Activated CD4-positive, alpha-beta T cell treated with anti-CD3 and anti-CD28 coated beads, Interleukin-2, amount 10 ng/mL, durations not matched to agents 7 days and 5 days (primary cell): ENCODE measurements around the gene PITPNB. TPM values are rescaled to one million over a fixed set of nuclear protein-coding genes. Genes with fewer than 3 reads are reported as not detected.

Experiments
- CTCF ChIA-PET: fragments of 350-600 bp; sonication (Branson Sonifier 250); formaldehyde crosslinking; loops from one replicate; lab custom pipeline; 2021; ENCODE audit warnings: antibody characterized with exemption; lab: Charles Lee
- POLR2A ChIA-PET: fragments of 350-600 bp; sonication (Branson Sonifier 250); formaldehyde crosslinking; loops from one replicate; lab custom pipeline; 2021; ENCODE audit warnings: antibody characterized with exemption; lab: Charles Lee
- DNase-seq: peaks from one replicate; pipeline ENCODE4 v3.0.0-alpha.2; 2020
- H3K27ac Mint-ChIP-seq: one replicate; pipeline ENCODE4 v1.8.0; 2021; ENCODE audit warnings: mild to moderate bottlenecking, moderate library complexity, mixed read lengths
- H3K27me3 Mint-ChIP-seq: one replicate; pipeline ENCODE4 v1.8.0; 2021; ENCODE audit warnings: mixed read lengths
- H3K36me3 Mint-ChIP-seq: one replicate; pipeline ENCODE4 v1.8.0; 2021; ENCODE audit warnings: low read depth, mixed read lengths
- H3K4me1 Mint-ChIP-seq: one replicate; pipeline ENCODE4 v1.8.0; 2021; ENCODE audit warnings: mixed read lengths
- H3K4me3 Mint-ChIP-seq: one replicate; pipeline ENCODE4 v1.8.0; 2021; ENCODE audit warnings: mild to moderate bottlenecking, moderate library complexity, mixed read lengths
- H3K9me3 Mint-ChIP-seq: one replicate; pipeline ENCODE4 v1.8.0; 2021; ENCODE audit warnings: mixed read lengths
- total RNA-seq, 2 experiments: library from RNA; stranded (reverse); gene quantifications; one replicate each; pipeline ENCODE4 v1.2.3, GENCODE V29; 2021

PITPNB gene
- 10 to 100 TPM; 83.2 to 93.2 TPM for total RNA-seq

DNA sequence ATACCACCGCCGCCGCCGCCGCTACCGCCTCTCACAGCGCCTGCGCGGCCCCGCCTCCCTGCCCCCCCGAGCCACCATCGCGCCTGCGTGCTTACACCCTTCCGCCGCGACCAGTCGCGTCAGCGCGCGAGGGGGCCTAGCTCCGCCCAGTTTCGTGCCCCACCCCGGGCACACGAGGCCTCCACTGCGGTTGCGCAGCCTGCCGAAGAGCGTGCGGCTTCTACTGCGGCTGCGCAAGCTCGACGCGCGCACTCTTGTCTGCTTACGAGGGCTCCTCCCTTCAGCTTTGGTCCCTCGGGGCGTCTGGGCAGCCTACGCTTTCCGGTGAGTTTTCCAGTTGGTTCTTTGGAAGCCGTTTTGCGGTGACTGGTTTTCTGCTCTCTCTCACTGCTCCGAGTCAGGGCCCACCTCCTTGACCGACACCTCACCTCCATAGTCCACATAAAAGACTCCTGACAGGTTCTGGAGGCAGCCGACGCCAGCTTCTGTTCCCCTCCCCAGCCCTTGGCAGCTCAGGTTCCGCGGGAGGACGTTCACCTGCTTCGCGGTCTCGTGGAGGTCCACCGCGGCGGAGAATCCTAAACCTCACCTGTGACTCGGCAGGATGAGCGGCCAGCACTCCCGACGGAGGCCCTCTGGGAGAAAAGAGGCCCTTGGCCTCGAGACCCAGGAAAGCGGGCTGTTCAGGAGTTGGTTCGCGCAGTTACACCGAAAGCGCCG lies at the start of gene PITPNB:
PITPNB (minus strand) TSS at position 35 of the 720 bp plus-strand sequence. CDS start 65 bp downstream, outside the sequence.
- DNase-seq, result peak; percentile 97
- no peaks in the 10 kb centered on the region for H3K27me3 Mint-ChIP-seq
- peak within 1 kb of the TSS; percentile 98 for H3K27ac Mint-ChIP-seq
- ChIA-PET POLR2A (interaction anchor here (1.0 kb wide), 1 partner anchor 12 kb away, joined by 3 read pairs; no protein-coding TSS in a partner anchor), CTCF (interaction anchor here (0.6 to 1.2 kb wide), 4 partner anchors 11 to 31 kb away, joined by 3 to 4 read pairs (median 3); no protein-coding TSS in a partner anchor)
- H3K36me3 Mint-ChIP-seq, result peaks cover 41% of the 10 kb centered on the region
- H3K4me1 Mint-ChIP-seq, result peaks cover 64% of the 10 kb centered on the region
- H3K4me3 Mint-ChIP-seq, result peak within 1 kb of the TSS; percentile 93
- H3K9me3 Mint-ChIP-seq, result no peaks in the 10 kb centered on the region

DNA sequence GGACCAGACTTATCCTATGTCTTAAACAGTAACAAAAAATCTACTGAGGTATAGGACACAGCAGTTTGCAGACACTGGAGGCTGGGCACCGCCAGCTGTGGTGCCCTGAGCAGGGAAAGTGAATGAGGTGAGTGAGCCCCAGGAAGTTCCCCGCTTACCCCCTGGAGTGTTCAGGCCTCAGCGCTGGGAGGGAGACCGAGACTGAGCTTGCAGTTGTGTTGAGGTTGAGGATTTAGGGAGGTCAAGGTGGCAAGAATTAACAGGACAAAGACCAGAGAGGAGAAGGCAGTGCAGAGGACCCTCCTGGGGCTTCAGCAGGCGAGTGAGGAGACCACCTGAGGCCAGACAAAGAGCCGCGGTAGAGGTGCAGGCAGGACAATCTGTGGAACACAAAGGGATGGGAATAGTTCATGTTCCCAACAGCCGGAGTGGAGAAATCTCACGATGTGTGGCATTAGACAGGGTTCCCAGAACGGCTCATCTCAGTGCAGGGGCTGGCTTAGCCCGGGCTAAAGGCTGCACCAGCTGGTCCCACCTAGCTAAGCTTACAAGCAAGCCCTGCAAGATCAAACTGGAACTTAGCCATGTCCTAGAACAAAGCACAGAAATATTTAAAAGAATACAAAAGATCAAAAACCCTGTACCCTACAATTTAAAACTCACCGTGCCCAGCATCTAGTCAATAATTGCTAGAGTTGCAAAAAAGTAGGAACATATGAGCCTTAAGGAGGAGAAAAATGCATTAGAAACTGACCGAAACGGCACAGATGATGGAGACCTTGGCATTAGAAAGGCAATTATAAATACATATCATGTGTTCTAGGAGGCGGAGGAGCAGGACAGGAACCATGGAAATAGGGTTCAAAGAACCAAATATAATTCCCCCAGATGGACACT lies 47.4 kb upstream of the PITPNB start:
- H3K27ac Mint-ChIP-seq, result no peak overlapping the region
- peaks cover 3% of the 10 kb centered on the region for H3K9me3 Mint-ChIP-seq
- POLR2A ChIA-PET, result no interaction called here

DNA sequence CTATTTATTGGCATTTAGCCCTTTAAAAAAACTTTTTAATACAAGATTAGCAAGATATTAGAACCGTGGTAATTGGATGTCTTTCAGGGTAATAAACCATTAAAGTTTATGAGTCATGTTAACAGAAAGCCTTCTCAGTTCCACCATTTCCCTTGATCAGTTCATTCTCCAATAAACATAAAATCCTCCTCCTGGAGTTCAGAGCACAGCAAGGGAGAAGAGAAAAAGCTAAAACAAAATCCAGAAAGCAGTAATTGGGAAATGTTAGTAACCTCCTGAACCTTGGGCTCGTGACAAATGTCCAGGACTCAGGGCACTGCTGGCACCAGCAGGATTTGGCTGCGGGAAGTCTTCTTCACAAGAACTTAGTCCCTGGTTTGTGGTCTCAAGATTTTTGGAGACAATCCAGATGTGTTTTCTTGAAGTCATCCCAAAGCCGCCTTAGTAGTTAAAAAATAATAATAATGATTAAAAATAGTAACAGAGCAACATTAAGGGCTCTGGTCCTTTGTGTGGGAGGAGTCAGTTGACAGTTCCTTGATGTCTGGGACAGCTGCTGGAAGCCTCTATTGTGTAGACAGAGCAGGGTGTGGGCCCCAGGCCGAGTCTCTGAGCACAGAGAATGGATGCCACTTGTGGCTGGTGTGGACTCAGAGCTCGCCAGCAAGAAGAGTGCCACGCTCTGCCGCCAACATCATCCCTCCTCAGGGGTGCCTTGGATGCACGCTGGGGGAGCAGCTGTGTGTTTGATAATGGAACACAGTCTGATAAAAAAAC lies 43.4 kb upstream of the PITPNB start:
- Mint-ChIP-seq H3K36me3 (no peaks in the 10 kb centered on the region), H3K27ac (no peak overlapping the region), H3K4me3 (no peak overlapping the region), H3K27me3 (no peaks in the 10 kb centered on the region), H3K4me1 (no peaks in the 10 kb centered on the region), H3K9me3 (no peaks in the 10 kb centered on the region)
- POLR2A ChIA-PET, result no interaction called here
- DNase-seq, result no peak
- CTCF ChIA-PET, result interaction anchor here (0.7 kb wide), 1 partner anchor 46 kb away, joined by 3 read pairs; no protein-coding TSS in a partner anchor

More for the DNA sequence above, 47.4 kb upstream of the PITPNB start:
- no peaks in the 10 kb centered on the region for H3K4me1 Mint-ChIP-seq
- CTCF ChIA-PET, result no interaction called here
- no peaks in the 10 kb centered on the region for H3K27me3 Mint-ChIP-seq
- H3K36me3 Mint-ChIP-seq, result peaks cover 4% of the 10 kb centered on the region
- DNase-seq, result no peak
- no peak overlapping the region for H3K4me3 Mint-ChIP-seq

DNA sequence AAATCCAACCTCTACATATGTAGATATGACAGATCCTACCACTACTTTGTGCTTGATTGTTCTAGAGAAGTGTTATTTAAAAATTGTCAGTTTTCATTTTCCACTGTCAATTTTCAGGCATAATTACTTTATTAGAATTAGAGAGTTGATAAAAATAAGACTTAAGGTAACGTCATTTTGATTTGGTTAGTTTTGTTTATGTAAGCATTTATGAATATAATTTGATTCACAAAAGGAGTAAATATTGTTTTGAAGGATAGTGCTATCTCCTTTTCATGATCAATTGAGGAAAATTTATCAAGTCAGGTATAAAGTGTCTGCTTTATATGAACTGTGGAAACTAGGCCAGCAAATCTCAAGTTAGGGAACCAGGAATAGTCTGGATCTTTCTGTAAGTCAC lies 42.6 kb upstream of the PITPNB start:
- no peak for DNase-seq
- no peak overlapping the region for H3K4me3 Mint-ChIP-seq
- POLR2A ChIA-PET, result no interaction called here
- no peaks in the 10 kb centered on the region for H3K36me3 Mint-ChIP-seq
- H3K9me3 Mint-ChIP-seq, result no peaks in the 10 kb centered on the region
- H3K27me3 Mint-ChIP-seq, result no peaks in the 10 kb centered on the region
- no peak overlapping the region for H3K27ac Mint-ChIP-seq
- no peaks in the 10 kb centered on the region for H3K4me1 Mint-ChIP-seq
- CTCF ChIA-PET, result no interaction called here

DNA sequence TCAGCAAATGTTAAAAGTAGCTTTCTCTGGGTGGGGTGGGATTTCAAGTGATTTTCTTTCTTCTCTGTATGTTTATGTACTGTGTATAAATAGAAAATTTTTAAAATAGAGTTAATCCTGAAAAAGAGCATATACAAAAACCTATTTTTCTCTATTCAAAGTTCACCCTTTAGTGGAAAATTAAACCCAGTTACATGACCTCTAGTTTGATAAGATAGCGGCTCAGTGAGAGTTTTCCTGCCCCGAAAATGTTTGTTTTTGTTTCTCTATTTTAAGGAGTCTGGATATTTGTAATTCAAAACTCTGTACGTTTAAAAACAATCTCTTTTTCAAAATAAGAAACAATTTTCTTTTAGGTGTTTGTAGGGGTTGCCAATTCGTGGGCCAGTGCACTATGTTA lies 42.1 kb upstream of the PITPNB start:
- ChIA-PET POLR2A (no interaction called here), CTCF (no interaction called here)
- Mint-ChIP-seq H3K27ac (no peak overlapping the region), H3K36me3 (no peaks in the 10 kb centered on the region), H3K9me3 (no peaks in the 10 kb centered on the region), H3K27me3 (no peaks in the 10 kb centered on the region), H3K4me3 (no peak overlapping the region), H3K4me1 (no peaks in the 10 kb centered on the region)
- no peak for DNase-seq

DNA sequence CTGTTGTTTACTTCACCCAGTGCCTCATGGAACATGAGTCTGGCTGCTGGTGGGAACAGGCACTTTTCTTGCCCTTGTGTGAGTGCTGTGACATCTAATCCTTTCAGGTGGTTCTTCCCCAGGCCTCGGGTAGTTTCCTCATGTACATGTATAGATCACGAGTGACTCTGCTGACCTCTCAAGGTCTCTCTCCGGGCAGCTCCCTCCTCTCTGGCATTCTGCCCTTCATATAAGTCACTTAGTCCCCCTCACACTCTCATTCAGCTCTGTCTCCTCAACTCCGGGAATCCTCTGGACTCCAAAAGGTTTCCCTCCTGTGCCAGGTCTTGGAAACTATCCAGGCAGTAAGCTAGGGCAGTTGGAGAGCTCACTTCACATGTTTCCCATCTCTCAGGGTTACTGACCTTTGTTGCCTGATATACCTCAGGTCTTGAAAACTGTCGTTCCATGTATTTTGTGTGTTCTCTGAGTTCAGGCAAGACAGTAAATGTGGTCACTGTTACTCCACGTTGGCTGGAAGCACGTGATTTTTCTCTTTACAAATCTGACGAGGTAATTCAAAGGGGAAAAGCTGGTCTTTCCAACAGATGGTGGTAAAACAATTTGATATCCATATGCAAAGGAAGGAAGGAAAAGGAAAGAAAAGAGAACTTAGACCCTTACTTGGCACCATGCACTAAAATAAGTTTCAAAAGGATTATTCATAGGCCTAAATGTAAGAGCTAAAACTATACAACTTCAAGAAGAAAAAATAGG lies 40.5 kb upstream of the PITPNB start:
- CTCF ChIA-PET, result no interaction called here
- no peak for DNase-seq
- POLR2A ChIA-PET, result no interaction called here
- Mint-ChIP-seq H3K4me3 (no peak overlapping the region), H3K36me3 (no peaks in the 10 kb centered on the region), H3K4me1 (no peaks in the 10 kb centered on the region), H3K9me3 (no peaks in the 10 kb centered on the region), H3K27me3 (no peaks in the 10 kb centered on the region), H3K27ac (no peak overlapping the region)

DNA sequence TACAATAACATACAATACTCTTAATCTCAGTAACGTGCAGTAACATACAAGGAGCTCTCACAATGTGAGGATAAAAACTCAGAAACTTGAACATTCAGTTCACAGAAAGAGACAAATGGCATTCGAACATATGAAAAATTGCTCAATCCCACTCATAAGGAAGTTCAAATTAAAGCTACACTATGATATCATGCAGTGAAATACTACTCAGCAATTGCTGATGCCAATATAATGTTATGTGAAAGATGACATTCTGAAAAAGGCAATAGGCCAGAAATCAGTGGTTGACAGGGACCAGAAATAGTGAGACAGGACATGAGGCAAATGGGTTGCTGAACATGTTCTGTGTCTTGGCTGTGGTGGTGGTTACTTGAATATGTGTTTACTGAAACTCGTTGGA lies 33.7 kb upstream of the PITPNB start:
- POLR2A ChIA-PET, result no interaction called here
- CTCF ChIA-PET, result no interaction called here

DNA sequence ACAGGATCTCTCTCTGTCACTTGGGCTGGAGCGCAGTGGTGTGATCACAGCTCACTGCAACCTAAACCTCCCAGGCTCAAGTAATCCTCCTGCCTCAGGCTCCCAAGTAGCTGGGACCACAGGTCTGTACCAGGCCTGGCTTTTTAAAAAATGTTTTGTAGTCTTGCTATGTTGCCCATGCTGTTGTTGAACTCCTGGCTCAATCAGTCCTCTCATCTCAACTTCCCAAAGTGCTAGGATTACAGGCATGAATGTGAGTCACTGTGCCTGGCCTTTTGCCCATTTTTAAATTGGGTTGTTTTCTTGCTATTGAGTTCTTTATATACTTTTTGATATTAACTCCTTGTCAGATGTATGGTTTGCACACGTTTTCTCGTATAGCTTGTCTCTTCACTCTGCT lies 33.0 kb upstream of the PITPNB start:
- H3K36me3 Mint-ChIP-seq, result no peaks in the 10 kb centered on the region
- H3K4me1 Mint-ChIP-seq, result no peaks in the 10 kb centered on the region
- H3K4me3 Mint-ChIP-seq, result no peak overlapping the region
- DNase-seq, result no peak
- no peak overlapping the region for H3K27ac Mint-ChIP-seq
- no peaks in the 10 kb centered on the region for H3K9me3 Mint-ChIP-seq
- CTCF ChIA-PET, result no interaction called here
- POLR2A ChIA-PET, result no interaction called here
- H3K27me3 Mint-ChIP-seq, result no peaks in the 10 kb centered on the region

More for the DNA sequence above, 33.7 kb upstream of the PITPNB start:
- no peak overlapping the region for H3K4me3 Mint-ChIP-seq
- no peaks in the 10 kb centered on the region for H3K27me3 Mint-ChIP-seq
- no peak for DNase-seq
- no peaks in the 10 kb centered on the region for H3K9me3 Mint-ChIP-seq
- H3K27ac Mint-ChIP-seq, result no peak overlapping the region
- H3K36me3 Mint-ChIP-seq, result no peaks in the 10 kb centered on the region
- no peaks in the 10 kb centered on the region for H3K4me1 Mint-ChIP-seq

DNA sequence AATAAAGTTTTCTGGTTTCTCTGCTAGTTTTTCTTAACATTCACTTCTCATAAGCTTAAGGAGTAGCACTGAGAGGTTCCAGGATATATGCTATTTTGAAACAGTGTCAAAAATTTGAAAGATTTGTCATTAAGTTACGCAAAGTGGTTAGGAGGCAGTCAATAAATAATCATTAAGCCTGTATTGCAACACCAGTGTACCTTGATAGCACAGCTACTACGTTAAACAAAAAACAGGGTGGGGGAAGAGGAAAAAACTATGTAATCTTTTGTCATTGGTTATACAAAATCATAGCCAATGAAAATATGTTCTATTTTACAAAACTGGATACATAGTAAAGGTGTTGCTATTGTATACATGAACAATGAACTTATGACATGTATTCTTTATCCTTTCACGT lies 30.4 kb upstream of the PITPNB start:
- no peaks in the 10 kb centered on the region for H3K27me3 Mint-ChIP-seq
- H3K9me3 Mint-ChIP-seq, result no peaks in the 10 kb centered on the region
- H3K4me1 Mint-ChIP-seq, result peaks cover 3% of the 10 kb centered on the region
- DNase-seq, result no peak
- ChIA-PET POLR2A (no interaction called here), CTCF (no interaction called here)
- no peak overlapping the region for H3K27ac Mint-ChIP-seq
- no peak overlapping the region for H3K4me3 Mint-ChIP-seq
- H3K36me3 Mint-ChIP-seq, result no peaks in the 10 kb centered on the region

DNA sequence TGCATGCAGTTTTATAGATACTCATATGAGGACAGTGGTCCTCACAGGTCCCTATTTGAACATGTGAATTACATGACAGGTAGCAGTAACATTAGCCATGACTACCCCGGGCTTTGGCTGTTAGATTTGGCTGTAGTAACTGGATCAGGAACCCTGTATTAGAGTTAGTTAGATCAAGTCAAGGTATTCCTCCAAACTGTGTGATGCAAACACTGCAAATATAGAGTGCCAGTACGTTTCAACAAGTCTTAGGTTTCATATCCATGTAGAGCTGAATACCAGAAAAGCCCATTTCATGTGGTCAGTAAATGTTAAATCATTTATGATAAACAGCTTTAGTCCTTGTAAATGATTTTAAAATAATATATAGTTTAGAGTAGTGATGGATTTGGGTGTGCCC lies 29.5 kb upstream of the PITPNB start:
- H3K36me3 Mint-ChIP-seq, result no peaks in the 10 kb centered on the region
- ChIA-PET POLR2A (no interaction called here), CTCF (no interaction called here)
- no peak for DNase-seq
- no peaks in the 10 kb centered on the region for H3K27me3 Mint-ChIP-seq
- H3K4me1 Mint-ChIP-seq, result peaks cover 5% of the 10 kb centered on the region
- no peaks in the 10 kb centered on the region for H3K9me3 Mint-ChIP-seq
- no peak overlapping the region for H3K4me3 Mint-ChIP-seq
- no peak overlapping the region for H3K27ac Mint-ChIP-seq

DNA sequence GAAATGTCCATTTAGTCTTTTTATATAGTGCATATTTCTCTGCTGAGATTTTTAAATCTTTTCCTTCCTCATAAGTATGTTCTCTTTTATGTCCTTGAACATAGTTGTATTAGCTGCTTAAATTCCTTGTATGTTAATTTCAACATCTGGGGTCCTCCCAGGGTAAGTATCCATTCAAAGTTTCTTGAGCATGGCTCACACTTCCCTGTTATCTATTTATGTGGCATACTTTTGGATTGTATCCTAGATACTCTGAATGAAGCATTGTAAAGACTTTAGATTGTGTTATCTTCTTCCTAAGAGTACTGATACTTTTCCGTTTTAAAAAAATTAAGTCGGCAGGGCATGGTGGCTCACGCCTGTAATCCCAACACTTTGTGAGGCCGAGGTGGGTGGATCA lies 28.4 kb upstream of the PITPNB start:
- CTCF ChIA-PET, result no interaction called here
- no peaks in the 10 kb centered on the region for H3K9me3 Mint-ChIP-seq

DNA sequence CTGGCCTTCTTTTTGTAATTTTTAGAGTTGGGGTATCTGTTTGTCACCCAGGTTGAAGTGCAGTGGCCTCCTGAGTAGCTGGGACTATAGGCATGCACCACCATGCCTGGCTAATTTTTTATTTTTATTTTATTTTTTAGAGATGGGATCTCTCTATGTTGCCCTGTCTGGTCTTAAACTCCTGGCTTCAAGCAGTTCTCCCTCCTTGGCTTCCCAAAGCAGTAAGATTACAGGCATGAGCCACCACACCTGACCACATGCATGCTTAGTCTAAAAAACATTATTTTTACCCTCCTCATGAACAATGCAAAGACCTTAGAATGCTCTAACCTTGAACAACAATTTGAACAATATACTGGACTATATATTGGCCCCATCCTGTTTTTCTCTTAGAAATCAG lies 22.1 kb upstream of the PITPNB start:
- Mint-ChIP-seq H3K27ac (no peak overlapping the region), H3K4me1 (peaks cover 5% of the 10 kb centered on the region), H3K27me3 (no peaks in the 10 kb centered on the region), H3K9me3 (no peaks in the 10 kb centered on the region), H3K36me3 (peaks cover under 1% of the 10 kb centered on the region), H3K4me3 (no peak overlapping the region)
- ChIA-PET CTCF (no interaction called here), POLR2A (no interaction called here)
- DNase-seq, result no peak

More for the DNA sequence above, 28.4 kb upstream of the PITPNB start:
- H3K27me3 Mint-ChIP-seq, result no peaks in the 10 kb centered on the region
- POLR2A ChIA-PET, result no interaction called here
- H3K4me3 Mint-ChIP-seq, result no peak overlapping the region
- no peaks in the 10 kb centered on the region for H3K36me3 Mint-ChIP-seq
- DNase-seq, result no peak
- H3K27ac Mint-ChIP-seq, result no peak overlapping the region
- H3K4me1 Mint-ChIP-seq, result peaks cover 5% of the 10 kb centered on the region
